Glutamatergic neuron (in vitro differentiated cells): ENCODE data around the gene UBQLN1. TPM values are rescaled to one million over a fixed set of nuclear protein-coding genes. Genes with fewer than 3 reads are reported as not detected.

ENCODE experiments used
- DNase-seq: peaks from one replicate; pipeline ENCODE4 v3.0.0; 2022
- H3K27ac Mint-ChIP-seq: one replicate; pipeline ENCODE4 v1.8.0; 2020; ENCODE audit warnings: mild to moderate bottlenecking, mixed read lengths, inconsistent platforms; ENCODE audit not compliant: unreplicated experiment
- H3K27me3 Mint-ChIP-seq: one replicate; pipeline ENCODE4 v1.8.0; 2020; ENCODE audit warnings: mild to moderate bottlenecking, moderate library complexity, mixed read lengths, inconsistent platforms; ENCODE audit not compliant: unreplicated experiment
- H3K36me3 Mint-ChIP-seq: one replicate; pipeline ENCODE4 v1.8.0; 2020; ENCODE audit warnings: mild to moderate bottlenecking, mixed read lengths, inconsistent platforms; ENCODE audit not compliant: unreplicated experiment
- H3K4me1 Mint-ChIP-seq: one replicate; pipeline ENCODE4 v1.8.0; 2020; ENCODE audit warnings: mild to moderate bottlenecking, low read depth, mixed read lengths, inconsistent platforms; ENCODE audit not compliant: unreplicated experiment
- H3K4me3 Mint-ChIP-seq: one replicate; pipeline ENCODE4 v1.8.0; 2020; ENCODE audit warnings: mild to moderate bottlenecking, mixed read lengths, inconsistent platforms; ENCODE audit not compliant: unreplicated experiment
- H3K9me3 Mint-ChIP-seq: one replicate; pipeline ENCODE4 v1.8.0; 2020; ENCODE audit warnings: mild to moderate bottlenecking, moderate library complexity, mixed read lengths, inconsistent platforms; ENCODE audit not compliant: unreplicated experiment
- CTCF ChIP-seq: fragments of 200-600 bp; sonication (generic); IDR thresholded peaks from one replicate; pipeline ENCODE4 v1.5.0; 2021; ENCODE audit not compliant: partially characterized antibody, unreplicated experiment
- total RNA-seq: library from RNA; stranded (reverse); fragmentation: NEBNext Ultra II Directional; extraction: Animal tissue kit (Norgen Biotek cat#: 25700); gene quantifications from one replicate; pipeline ENCODE4 v1.2.1, GENCODE V29; 2021; ENCODE audit not compliant: unreplicated experiment

UBQLN1 gene
- total RNA-seq, 1 donor from 2014 or later = 188 TPM

DNA sequence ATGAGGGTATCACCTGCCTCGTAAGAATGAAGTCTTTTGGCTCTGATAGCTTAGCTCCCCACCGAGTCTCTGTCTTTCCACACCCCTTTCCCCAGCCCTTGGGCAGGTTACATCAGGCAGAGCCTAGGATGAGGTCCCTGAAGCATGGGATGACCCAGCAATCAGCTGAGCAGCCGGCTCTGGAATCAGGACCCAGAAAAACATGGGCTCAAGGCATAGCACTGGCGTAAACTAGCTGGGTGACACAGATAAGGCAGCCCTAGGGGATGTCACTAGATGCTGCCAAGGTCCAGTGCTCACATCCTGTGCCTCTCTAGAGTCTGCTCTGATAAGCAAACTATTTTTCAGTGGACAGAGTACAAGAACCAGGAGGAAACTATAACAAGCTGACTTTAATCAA, 58.2 kb downstream of the UBQLN1 start:
- Mint-ChIP-seq H3K9me3 (peaks cover 4% of the 10 kb centered on the region), H3K4me1 (peaks cover 7% of the 10 kb centered on the region), H3K27ac (peak overlapping the region; percentile 96), H3K27me3 (peaks cover 7% of the 10 kb centered on the region), H3K4me3 (no peak overlapping the region), H3K36me3 (peaks cover 19% of the 10 kb centered on the region)
- no peak for TF ChIP-seq CTCF
- no peak for DNase-seq

DNA sequence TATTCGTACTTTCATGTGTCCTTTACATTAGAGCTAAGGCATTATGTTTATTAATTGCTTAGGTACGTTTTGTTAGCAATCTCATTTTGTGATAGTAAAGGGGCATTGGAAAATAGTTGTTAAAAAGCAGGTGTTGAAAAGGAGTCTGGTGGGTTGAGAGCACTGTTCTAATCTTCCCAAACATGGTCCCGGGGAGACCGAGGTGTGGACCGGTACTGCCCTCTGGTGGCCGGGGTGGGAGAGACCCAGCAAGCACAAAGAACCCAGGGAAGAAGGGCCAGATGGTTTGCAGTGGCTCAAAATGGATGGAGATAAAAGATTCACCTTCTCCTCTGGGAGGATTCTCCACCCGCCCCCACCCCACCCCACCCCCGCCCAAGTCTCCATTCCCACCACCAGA, 58.7 kb downstream of the UBQLN1 start:
- peaks cover 4% of the 10 kb centered on the region for H3K9me3 Mint-ChIP-seq
- peaks cover 7% of the 10 kb centered on the region for H3K27me3 Mint-ChIP-seq
- H3K36me3 Mint-ChIP-seq = peaks cover 19% of the 10 kb centered on the region
- peak; percentile 90 for DNase-seq
- H3K4me1 Mint-ChIP-seq = peaks cover 7% of the 10 kb centered on the region
- TF ChIP-seq CTCF = peak; percentile 81
- H3K27ac Mint-ChIP-seq = peak overlapping the region; percentile 96
- no peak overlapping the region for H3K4me3 Mint-ChIP-seq

GRCh38 chr9:83646500-83647239, 61.1 kb downstream of the UBQLN1 start:
- Mint-ChIP-seq H3K4me3 (no peak overlapping the region), H3K27ac (no peak overlapping the region), H3K9me3 (peaks cover 4% of the 10 kb centered on the region), H3K27me3 (peaks cover 7% of the 10 kb centered on the region), H3K36me3 (peaks cover 2% of the 10 kb centered on the region), H3K4me1 (peaks cover 7% of the 10 kb centered on the region)
- TF ChIP-seq CTCF = no peak
- DNase-seq = no peak

DNA sequence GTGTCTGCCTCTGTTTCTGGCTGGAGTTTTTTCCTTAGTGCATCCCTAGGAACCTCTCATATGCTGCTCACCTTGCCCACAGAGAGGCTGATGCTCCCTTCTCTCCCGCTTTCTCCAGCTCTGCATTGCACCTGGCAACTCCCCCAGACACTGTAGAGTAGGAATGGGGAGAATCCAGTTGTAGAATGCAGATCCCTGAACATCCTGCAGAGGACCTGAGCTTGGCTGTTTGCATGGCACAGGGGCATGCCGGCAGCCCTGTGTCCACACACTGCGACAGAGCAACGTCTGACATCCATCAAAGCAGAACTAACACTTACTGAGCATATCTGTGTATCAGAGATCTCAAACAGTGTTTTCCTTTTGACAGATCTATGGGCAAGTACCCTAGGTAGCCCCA, 65.0 kb downstream of the UBQLN1 start:
- H3K4me1 Mint-ChIP-seq = peaks cover 2% of the 10 kb centered on the region
- H3K9me3 Mint-ChIP-seq = peaks cover 3% of the 10 kb centered on the region
- H3K36me3 Mint-ChIP-seq = no peaks in the 10 kb centered on the region
- H3K4me3 Mint-ChIP-seq = no peak overlapping the region
- peaks cover 2% of the 10 kb centered on the region for H3K27me3 Mint-ChIP-seq
- no peak overlapping the region for H3K27ac Mint-ChIP-seq
- no peak for DNase-seq
- TF ChIP-seq CTCF = no peak

GRCh38 chr9:83639266-83639665, 68.5 kb downstream of the UBQLN1 start:
- DNase-seq = no peak
- no peak overlapping the region for H3K4me3 Mint-ChIP-seq

More at GRCh38 chr9:83639266-83639665, 68.5 kb downstream of the UBQLN1 start:
- no peaks in the 10 kb centered on the region for H3K36me3 Mint-ChIP-seq
- peaks cover 15% of the 10 kb centered on the region for H3K4me1 Mint-ChIP-seq
- no peak overlapping the region for H3K27ac Mint-ChIP-seq
- no peaks in the 10 kb centered on the region for H3K9me3 Mint-ChIP-seq
- no peaks in the 10 kb centered on the region for H3K27me3 Mint-ChIP-seq
- no peak for TF ChIP-seq CTCF
